GM12801 (cell line): ENCODE results near the gene DLGAP4.

ENCODE experiments used
- TF ChIP-seq, protein P1 (sequence below): IDR thresholded peaks from one replicate; pipeline ENCODE4 v1.5.1; 2011; ENCODE audit warnings: control low read depth; ENCODE audit not compliant: insufficient read length; ENCODE audit errors: extremely low read depth

The DLGAP4 gene

GRCh38 chr20:36549942-36550789 lies 244.0 kb downstream of the DLGAP4 start:
- TF ChIP-seq, protein P1, sequence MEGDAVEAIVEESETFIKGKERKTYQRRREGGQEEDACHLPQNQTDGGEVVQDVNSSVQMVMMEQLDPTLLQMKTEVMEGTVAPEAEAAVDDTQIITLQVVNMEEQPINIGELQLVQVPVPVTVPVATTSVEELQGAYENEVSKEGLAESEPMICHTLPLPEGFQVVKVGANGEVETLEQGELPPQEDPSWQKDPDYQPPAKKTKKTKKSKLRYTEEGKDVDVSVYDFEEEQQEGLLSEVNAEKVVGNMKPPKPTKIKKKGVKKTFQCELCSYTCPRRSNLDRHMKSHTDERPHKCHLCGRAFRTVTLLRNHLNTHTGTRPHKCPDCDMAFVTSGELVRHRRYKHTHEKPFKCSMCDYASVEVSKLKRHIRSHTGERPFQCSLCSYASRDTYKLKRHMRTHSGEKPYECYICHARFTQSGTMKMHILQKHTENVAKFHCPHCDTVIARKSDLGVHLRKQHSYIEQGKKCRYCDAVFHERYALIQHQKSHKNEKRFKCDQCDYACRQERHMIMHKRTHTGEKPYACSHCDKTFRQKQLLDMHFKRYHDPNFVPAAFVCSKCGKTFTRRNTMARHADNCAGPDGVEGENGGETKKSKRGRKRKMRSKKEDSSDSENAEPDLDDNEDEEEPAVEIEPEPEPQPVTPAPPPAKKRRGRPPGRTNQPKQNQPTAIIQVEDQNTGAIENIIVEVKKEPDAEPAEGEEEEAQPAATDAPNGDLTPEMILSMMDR, result no peak

GRCh38 chr20:36550790-36551299 lies 244.7 kb downstream of the DLGAP4 start:
- TF ChIP-seq, protein P1, result no peak

DNA sequence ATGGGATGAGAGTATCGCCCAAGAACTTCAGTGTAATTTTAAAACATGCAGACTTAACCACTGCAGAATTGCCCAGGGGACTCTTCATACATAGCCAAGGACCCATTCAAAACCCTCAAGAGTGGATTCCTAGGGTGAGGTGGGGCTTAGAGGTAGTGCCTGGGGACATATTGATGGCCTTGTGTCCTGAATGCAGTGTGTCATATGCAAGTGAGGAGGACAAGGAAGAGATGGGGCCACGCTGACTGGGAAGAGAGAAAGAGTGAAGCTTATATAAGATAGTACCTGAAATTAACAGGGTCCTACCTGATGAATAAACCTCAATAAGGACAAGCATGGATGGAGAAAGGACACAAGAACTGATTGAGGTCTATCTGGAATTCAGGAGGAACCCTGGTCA lies 249.1 kb downstream of the DLGAP4 start:
- TF ChIP-seq, protein P1, result no peak

GRCh38 chr20:36562724-36563123 lies 256.6 kb downstream of the DLGAP4 start:
- TF ChIP-seq, protein P1, result no peak

GRCh38 chr20:36563374-36563773 lies 257.2 kb downstream of the DLGAP4 start:
- TF ChIP-seq, protein P1, result no peak

DNA sequence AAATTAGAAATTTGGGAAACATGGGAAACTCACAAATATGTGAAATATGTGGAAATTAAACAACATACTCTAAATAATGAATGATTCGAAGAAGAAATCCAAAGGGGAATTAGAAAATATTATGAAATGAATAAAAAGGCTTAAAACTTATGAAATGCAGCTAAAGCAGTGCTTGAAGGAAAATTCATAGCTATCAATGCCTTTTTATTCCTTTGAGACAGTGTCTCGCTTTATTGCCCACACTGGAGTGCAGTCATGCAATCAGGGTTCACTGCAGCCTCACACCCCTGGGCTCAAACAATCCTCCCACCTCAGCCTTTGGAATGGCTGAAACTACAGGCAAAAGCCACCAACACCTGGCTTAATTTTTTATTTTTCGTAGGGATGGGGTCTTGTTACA lies 259.4 kb downstream of the DLGAP4 start:
- TF ChIP-seq, protein P1, result no peak

DNA sequence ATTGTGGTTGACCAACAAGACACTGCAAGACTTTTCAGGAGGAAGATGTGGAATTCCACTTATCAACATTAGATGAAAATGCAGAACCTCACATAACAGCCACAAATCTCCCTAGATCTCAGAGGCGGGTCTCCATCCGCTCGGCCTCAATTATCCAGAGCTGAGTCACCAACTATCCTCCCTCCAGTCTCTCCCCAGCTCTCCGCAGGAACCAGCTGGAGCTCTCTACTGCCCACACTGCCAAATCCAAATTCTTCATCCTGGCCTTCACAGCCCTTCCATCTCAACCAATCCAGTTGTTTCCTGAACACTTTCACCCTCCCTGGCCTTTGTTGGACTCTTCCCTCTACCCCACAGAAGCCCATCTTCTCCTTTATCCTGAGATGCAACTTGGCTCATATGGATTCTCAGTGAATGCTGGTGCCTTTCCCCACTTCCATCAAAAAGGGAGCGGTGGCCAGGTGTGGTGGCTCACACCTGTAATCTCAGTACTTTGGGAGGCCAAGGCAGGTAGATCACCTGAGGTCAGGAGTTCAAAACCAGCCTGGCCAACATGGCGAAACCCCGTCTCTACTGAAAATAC lies 263.8 kb downstream of the DLGAP4 start:
- TF ChIP-seq, protein P1, result no peak
